HG02588 (cell line): ENCODE data around the gene ZBTB42.

Source experiments
- ATAC-seq: cut with Tn5 transposase; IDR thresholded peaks from one replicate; pipeline ENCODE4 v1.9.1; 2021; ENCODE audit warnings: mild to moderate bottlenecking, moderate library complexity; ENCODE audit not compliant: unreplicated experiment

ZBTB42 gene

DNA sequence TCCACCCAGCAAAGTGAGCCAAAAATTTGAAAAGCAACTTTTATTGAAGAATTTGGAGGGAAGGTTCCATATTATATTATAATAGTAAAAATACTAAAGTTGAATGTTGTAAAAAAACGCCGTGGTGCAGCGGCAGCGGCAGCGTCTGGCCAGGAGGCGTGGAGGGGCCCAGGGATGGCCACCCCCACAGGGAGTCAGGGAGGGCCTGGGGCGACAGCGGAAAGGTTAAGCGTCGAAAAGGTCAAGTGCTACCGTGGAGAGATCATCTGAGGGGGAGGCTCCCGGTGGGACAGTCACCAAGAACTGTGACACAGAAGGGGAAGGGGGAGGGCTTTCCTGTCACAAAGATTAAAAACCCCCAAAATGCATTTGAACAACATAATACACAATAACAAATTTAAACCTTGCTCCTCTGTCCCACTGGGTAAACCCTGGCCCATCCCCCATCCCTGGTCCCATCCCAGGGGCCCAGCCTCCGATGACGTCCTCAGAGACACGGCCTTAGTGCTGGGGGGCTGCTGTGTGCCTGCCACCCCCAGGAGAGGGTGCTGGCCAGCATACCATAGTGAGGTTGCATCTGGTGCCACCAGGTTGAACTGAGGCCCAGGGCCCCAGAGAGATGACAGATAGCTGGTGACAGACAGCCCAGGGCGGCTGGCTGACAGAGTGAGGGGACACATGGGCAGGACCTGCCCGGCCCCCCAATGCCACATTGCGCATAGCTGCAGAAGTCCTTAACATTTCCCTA, 31.4 kb upstream of the ZBTB42 start:
- ATAC-seq = no peak

DNA sequence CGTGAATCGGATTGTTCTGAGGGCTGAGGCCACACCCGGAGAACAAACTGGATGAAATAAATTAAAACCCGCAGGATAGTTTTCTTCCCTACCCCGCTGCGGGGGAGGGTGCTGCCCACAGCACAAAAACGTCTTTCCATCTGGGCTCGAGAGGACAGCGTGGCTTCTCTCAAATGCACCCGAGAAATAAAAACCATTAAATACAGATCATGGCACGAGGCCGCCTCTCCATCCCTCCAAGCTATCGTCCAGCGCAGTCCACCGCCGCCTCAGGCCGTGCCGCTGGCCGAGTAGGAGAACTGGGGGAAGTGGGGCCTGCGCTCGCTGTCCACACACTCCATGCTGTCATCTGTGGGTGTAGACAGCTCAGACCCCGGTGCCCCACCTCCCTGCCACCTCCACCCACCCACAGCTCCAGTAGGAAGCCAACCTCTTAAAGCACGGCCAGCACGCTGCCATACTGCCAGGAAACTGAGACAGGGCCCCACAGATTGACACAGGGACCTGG, 30.8 kb upstream of the ZBTB42 start:
- no peak for ATAC-seq

DNA sequence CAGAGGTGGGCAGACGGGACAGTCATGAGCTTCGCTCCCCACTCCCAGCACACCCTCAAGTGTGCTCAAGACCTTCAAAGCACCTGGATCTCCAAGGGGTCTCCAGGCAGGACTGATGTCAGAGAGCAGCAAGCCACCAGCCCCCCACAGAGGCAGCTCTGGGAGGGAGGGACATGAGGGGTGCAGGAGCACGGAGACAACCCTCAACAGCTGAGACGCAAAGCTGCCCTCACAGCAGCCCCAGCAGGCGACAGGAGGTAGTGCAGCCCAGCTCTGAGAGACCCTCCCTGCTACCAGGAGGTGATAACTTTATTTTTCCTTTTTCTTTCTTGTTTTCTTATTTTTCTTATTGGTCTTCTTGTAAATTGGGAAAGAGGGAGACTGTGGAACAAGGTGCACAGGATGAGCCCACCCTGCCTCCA, 30.0 kb upstream of the ZBTB42 start:
- no peak for ATAC-seq

DNA sequence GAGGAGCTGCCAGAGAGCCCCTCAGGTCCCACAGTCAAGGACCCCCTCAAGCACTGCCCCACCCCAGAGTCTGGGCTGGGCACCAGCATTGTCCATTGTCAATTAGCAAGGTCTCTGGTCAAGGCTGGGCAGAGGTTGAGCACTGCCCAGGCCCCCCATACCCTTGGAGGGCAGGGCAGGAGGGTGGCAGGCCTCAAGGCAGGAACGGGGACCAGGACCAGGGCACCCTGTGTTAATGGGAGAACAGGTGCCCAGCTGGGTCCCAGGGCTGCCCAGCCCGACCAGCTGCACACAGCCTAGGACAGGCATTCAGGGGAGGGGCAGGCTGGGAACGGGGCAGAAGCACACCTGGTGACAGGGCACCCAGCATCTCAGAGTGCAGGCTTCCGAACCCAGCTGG, 29.5 kb upstream of the ZBTB42 start:
- ATAC-seq = no peak

DNA sequence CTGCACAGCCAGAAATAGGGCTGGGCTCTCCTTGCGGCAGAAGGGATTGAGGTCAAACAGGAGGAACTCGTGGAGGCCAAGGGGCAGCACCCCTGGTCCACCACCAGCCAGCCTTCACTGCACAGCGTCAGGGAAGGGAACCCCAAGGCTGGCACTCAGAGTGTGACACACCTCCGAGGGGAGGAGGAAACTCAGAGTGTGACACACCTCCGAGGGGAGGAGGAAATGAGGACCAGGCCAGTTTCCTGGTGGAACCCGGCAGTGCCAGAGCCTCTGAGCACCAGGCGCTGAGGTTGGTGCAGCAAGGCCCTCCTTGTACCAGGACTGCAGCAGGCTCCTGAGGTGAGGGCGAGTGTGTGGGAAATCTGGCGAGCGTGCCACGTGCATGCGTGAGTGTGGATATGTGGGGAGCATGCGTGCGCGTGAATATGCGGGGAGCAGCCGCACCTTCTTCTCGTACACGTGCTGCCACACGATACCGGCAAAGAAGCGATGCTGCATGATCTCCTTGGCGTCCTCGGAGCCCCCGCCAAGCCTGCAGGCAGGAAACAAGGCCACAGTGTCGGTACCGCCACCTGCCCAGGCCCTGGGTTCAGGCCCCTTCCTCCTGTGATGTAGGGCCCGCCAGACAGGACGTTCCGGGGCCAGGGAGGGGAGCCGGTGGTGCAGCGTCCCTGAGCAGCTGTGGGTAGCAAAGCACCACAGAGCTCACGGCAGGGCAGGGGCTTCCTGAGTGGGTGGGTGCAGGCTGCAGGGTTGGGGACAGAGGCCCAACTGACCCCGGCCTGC, 28.8 kb upstream of the ZBTB42 start:
- no peak for ATAC-seq

DNA sequence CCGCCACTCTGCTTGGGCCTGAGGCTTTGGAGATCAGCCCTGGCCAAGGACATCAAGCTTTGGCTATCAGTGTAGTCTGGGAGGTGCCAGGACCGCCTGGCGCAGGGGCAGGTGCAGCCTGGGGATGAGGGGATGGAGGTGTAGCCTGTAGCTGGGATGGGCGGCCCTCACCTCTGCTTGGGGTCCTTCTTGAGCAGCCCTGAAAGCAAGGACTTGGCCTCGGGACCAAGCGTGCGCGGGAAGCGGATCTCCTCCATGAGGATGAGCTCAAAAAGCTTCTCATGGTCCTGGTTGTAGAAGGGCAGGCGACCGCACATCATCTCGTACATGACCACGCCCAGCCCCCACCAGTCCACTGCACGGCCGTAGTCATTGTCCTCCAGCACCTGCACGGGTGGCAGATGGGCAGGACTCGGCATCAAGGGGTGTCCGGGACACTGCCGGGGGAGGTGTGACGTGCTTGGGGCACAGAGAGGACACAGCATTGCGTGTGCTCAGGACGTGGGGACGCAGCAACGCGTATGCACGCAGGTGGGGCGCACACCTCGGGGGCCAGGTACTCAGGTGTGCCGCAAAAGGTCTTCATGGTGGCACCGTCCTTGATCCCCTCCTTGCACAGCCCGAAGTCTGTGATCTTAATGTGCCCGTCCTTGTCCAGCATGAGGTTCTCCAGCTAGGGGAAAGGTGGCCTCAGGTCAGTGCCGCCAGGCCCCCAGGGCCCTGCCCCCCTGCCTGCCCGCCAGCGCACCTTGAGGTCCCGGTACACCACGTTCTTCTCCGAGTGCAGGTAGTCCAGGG, 28.0 kb upstream of the ZBTB42 start:
- no peak for ATAC-seq

DNA sequence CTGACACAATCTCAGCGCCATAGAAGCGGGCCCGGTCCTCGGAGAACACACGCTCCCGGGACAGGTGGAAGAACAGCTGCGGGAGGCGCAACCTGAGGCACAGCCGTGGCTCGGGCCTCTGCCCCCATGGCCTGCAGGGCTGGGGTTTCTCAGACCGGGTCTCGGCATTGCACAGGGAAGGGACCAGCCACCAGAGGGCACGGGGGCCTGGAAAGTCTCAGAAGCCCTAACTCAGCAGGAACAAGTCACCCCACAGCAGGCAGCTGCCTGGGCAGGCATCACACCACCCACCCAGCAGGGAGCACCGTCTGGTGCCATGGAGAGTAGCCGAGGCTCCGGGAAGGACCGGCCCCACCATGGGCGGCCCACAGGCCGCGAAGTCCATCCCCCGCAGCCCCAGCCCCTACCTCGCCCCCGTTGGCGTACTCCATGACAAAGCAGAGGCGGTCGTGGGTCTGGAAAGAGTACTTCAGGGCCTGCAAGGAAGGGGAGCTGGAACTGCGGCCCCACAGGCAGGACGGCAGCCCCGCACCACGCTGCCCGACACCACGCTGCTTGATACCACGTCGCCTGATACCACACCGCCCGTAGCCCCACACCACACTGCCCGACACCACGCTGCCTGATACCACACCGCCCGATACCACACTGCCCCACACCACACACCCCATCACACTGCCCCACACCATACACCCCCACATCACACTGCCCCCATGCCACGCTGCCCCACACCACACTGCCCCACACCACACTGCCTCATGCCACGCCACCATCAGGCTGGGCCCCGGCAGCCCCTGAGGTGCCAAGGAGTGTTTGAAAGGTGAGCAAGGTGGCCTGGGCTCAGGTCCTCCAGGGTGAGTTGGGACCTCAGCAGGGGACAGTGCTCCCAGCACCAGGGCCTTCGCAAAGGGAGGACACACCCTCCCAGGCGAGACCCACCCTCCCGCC, 27.1 kb upstream of the ZBTB42 start:
- ATAC-seq = no peak

DNA sequence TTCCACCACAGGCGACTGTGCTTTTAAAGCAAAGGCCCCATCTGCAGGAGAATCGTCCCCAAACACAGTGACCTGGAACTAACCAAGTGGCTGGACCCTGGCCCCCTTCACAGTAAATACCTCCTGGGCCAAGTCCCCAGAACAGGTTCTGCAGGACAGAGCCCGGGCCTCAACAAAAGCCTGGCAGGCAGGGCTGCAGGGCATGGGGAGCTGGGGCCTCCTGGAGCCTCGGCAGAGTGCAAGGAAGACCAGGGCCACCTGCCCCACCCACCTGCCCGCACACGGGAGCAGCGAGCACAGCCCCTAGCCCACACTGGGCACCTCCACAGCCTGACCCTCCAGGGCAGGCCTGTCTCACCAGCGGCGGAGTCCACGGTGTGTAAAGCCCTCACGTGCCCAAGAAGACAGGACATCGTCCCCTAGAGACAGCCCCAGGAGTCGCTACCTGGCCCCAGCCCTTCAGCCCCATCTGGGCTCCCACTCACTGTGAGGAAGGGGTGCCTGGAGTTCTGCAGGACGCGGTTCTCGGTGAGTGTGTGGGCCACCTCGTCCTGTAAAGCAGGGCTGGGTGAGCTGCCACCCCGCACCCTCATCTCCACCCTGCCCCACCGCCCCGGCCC, 26.3 kb upstream of the ZBTB42 start:
- no peak for ATAC-seq

DNA sequence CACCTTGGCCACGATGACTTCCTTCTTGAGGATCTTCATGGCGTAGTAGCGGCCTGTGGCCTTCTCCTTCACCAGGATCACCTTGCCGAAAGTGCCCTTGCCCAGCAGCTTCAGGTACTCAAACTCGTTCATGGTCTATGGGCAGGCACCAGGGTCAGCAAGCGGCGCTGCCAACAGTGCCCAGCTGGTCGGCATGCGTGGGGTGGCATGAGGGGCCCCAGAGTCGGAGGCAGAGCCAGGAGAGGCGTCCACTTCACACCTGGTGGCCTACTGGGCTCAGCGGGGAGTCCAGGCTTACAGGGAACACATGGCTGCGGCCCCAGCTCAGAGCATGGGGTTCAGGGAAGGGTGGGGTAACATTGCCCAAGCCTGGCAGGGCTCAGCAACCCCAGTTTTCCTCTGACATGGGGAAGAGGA, 25.8 kb upstream of the ZBTB42 start:
- no peak for ATAC-seq

DNA sequence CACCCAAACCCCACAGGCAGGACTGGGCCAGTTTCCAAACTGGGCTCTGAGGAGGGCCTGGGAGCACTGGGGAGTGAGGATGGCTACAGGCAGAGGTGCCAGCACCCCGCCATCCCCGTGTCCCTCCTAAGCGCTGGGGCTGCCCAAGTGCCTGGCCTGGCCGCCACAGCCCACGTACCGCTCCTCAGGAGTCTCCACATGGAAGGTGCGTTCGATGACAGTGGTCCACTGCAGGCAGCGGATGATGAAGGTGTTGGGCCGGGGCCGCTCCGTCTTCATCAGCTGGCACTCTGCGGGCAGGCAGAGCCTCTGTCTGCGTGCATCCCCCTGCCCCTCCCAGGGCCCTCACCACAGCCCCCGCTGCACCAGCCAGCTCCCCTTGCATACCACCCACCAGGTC, 24.4 kb upstream of the ZBTB42 start:
- ATAC-seq = no peak

DNA sequence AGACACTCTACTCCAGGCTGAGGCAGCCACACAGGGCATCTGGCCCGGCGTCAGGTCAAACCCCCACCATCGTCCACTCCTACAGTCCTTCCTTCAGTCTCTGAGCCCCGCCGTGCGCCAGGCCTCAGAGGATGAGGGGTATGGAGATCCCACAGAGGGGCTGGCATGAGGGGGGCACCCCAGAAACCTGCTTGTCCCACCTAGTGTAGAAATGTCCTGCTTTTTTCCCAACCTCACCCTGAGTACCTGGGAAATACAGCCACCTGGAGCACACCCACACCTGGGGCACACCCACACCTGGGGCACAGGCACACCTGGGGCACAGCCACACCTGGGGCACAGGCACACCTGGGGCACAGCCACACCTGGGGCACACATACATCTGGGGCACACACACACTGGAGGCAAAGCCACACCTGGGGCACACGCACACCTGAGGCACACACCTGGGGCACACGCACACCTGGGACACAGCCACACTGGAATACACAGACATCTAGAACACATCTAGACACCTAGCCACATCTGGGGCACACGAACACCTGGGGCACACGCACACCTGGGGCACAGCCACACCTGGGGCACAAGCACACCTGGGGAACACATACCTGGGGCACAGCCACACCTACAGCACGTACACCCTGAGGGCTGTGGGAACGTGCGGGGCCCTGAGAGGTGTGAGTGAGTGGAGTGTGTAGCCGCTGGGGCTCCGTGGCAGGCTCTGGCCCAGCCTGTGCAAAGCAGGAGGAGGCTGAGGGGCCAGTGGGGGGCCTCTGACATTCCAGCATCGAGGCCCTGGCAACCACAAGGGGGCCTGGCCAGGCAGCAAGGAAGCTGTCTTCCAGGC, 23.7 kb upstream of the ZBTB42 start:
- no peak for ATAC-seq

DNA sequence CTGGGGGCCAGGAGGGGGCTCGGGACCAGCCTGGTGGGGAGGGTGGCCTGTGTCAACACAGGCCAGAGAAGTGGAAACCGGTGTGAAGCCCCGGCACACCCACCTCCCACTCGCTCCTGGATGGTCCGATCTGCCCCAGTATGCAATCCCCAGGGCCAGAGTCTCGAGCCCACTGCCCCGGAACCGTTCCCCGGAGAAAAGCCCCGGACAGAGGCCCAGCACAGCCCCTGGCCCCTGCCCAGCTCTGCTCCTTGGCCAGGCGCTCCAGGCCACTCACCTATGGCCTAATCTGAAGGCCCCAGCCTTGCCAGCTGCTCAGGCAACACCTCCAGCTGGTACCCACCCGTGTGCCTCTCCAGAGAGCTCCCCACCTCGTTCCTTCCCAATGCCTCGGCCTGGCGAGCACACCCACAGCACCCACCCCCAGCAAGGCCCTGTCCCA, 23.1 kb upstream of the ZBTB42 start:
- ATAC-seq = no peak

DNA sequence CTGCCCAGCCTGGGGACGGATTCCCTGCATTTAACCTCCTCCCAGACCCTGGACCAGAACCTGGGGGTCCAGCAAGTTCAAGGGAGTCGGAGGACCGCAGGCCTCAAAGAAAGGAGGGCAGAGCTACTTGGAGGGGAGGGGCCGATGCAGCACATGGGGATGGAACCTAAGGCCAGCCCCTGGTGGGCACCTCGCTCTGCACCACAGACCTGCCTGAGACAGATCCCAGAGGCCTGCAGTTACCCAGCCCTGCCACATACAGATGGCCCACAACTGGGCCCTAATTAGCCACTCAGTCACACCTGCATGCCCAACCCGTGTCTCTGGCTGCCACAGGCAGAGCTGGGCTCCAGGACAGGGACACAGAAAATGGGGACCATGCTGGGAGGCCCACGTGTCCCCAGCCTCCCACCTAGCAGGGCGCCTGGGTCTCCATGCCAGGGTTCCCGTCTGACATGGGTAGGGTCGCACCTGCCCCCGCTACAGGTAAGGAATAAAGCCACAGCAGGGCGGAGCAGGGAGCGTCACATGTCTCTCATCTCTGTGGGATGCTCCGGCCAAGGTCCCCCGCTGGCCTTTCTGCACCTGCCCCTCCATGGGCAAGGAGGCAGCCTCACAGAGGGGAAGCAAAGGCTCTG, 22.1 kb upstream of the ZBTB42 start:
- no peak for ATAC-seq

DNA sequence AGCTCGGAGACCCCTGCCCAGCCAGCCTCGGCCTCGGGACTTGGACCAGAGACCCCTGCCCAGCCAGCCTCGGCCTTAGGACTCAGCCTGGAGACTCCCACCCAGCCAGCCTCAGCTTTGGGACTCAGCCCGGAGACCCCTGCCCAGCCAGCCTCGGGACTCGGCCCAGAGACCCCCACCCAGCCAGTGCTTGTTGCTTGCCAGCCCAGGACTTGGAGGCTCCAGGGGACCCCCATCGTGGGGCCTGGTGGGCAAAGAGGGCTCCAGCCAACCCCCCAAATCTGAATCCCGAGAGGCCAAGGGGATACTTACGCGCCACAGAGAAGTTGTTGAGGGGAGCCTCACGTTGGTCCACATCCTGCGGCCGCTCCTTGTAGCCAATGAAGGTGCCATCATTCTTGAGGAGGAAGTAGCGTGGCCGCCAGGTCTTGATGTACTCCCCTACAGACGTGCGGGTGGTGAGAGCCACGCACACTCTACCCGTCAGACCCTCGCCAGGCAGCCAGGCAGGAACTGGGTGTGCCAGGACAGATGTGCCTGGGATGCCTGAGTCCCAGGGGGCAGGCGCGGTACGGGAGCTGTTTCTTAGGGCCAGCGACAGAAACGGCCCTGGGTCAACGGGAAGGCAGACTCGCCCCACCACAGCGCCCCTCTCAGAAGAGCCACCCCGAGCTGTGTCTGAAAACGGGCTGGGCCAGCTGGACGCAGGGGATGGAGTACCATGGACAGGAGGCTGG, 21.0 kb upstream of the ZBTB42 start:
- no peak for ATAC-seq

DNA sequence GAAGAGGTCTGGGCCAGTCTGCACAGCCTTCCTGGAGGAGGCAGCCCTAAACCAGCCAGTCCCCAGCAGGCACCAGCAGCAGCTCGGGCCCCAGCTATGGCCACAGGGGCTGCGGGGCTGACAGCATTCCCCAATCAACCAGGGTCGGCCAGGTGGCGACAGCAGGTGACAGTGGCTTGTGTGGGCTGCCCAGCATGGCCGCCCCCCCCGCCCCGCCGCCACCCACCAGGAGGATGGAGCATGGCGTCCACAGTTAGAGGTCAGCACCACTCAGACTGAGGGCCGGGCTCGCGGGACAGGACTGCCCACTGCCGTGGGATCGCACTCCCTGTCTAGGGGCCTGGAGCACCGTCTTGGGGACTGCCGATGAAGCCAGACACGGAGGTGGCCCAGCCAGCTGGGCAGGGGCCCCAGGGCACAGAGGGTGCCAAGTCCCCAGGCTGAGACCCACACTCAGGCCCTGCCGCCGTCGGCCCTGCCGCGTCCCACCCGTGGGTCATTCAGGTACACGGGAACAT, 20.3 kb upstream of the ZBTB42 start:
- ATAC-seq = no peak

DNA sequence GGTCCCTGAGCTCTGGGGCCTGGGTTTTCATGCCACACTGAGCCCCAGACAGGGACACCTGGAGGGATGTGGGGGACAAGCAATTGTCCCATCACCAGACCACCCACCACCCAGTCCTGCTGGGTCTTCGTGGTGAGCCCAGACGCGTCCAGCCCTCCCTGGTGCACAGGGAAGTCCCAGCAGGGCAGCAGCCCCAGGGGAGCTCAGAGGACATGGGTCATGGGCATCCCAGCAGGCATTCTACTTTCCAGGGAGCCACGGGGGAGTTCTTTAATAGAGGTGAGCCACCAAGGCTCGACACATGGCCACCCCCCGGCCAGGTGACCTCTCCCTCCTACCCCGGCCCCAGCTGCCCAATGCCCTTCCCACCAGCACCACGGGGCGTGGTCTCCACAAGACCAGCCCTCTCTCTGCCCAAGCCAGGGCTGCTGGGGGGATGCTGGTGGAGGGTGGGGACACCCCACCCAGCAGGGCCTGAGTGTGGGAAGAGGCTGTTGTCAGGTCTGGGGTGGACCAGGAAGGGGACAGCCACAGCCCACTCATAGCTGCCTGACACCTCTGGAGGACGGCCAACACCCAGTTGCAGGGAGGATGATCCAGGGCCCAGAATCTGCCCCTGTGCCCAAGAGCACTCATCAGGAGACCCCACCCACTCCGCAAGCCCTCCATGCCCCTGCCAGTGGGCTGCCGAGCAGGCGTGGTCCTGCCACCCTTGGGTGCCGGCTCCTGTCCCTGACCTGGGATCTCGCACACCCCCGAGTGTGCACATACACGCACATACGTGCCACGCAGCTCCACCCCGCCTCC, 19.4 kb upstream of the ZBTB42 start:
- no peak for ATAC-seq
